SK-N-SH (cell line): ENCODE measurements around the gene PEX26. TPM values are rescaled to one million over a fixed set of nuclear protein-coding genes. Genes with fewer than 3 reads are reported as not detected.

Experiments
- CTCF ChIA-PET: fragments of 300-600, 350-600 bp; formaldehyde crosslinking; extraction: SDS; loops from one replicate; lab custom pipeline; 2021; lab: Yijun Ruan, JAX
- POLR2A ChIA-PET: fragments of 350-600 bp; sonication (Branson Sonifier 250); formaldehyde crosslinking; extraction: SDS; loops from one replicate; lab custom pipeline; 2020; ENCODE audit warnings: antibody characterized with exemption, inconsistent platforms; lab: Yijun Ruan, JAX
- DNase-seq: peaks from one replicate; pipeline ENCODE4 v3.0.0; 2012
- H2AFZ ChIP-seq: fragments of 200-600 bp; sonication (generic); 2 replicates; pipeline ENCODE4 v1.8.1; 2016; ENCODE audit warnings: antibody characterized with exemption, mild to moderate bottlenecking, low read depth
- H3F3A ChIP-seq: fragments of 200-600 bp; sonication (generic); replicated peaks from 2 replicates; pipeline ENCODE3; 2016; ENCODE audit warnings: antibody characterized with exemption, mild to moderate bottlenecking; ENCODE audit not compliant: insufficient read depth
- H3K27ac ChIP-seq, 2 experiments: fragments of 200-500 bp in 1 of 2; fragments of 200-600 bp in 1 of 2; sonication (Bioruptor generic) in 1 of 2; sonication (generic), shearing (Covaris generic) in 1 of 2; 2 replicates each; pipeline versions ENCODE4 v1.5.1 to v1.6.1; 2014 to 2016; ENCODE audit warnings: low read depth in 2 of 2, inconsistent platforms in 1 of 2, low read length in 1 of 2, mild to moderate bottlenecking in 1 of 2, mixed read lengths in 1 of 2
- H3K27me3 ChIP-seq: fragments of 200-600 bp; sonication (generic), shearing (Covaris generic); 2 replicates; pipeline ENCODE4 v1.6.1; 2016; ENCODE audit warnings: mixed run types; ENCODE audit not compliant: insufficient read depth
- H3K36me3 ChIP-seq, 2 experiments: fragments of 200-500 bp in 1 of 2; fragments of 200-600 bp in 1 of 2; sonication (Bioruptor generic) in 1 of 2; sonication (generic) in 1 of 2; replicated peaks in 1 of 2; 2 replicates each; pipeline versions ENCODE3 to v1.5.1; 2014 to 2016; ENCODE audit warnings: low read length in 1 of 2, mild to moderate bottlenecking in 1 of 2; ENCODE audit not compliant: insufficient read depth in 2 of 2, control insufficient read depth in 1 of 2
- H3K4me1 ChIP-seq, 2 experiments: fragments of 200-500 bp in 1 of 2; fragments of 200-600 bp in 1 of 2; sonication (Bioruptor generic) in 1 of 2; sonication (generic), shearing (Covaris generic) in 1 of 2; 2 replicates each; pipeline versions ENCODE4 v1.5.1 to v1.6.1; 2014 to 2016; ENCODE audit warnings: low read depth in 1 of 2, low read length in 1 of 2, mixed run types in 1 of 2; ENCODE audit not compliant: insufficient read depth in 2 of 2, control insufficient read depth in 1 of 2
- H3K4me2 ChIP-seq: fragments of 200-600 bp; sonication (generic), shearing (Covaris generic); 2 replicates; pipeline ENCODE4 v1.6.1; 2017; ENCODE audit warnings: mixed run types
- H3K4me3 ChIP-seq, 2 experiments: fragments of 200-500 bp in 1 of 2; fragments of 200-600 bp in 1 of 2; sonication (Bioruptor generic) in 1 of 2; sonication (generic), shearing (Covaris generic) in 1 of 2; 2 replicates each; pipeline versions ENCODE4 v1.5.1 to v1.8.1; 2014 to 2016; ENCODE audit warnings: low read depth in 2 of 2, inconsistent platforms in 1 of 2, low read length in 1 of 2, mild to moderate bottlenecking in 1 of 2, mixed read lengths in 1 of 2, moderate library complexity in 1 of 2
- H3K79me2 ChIP-seq: fragments of 200-600 bp; sonication (generic); 2 replicates; pipeline ENCODE4 v1.8.1; 2017; ENCODE audit warnings: mild to moderate bottlenecking; ENCODE audit not compliant: insufficient read depth
- H3K9ac ChIP-seq: fragments of 200-600 bp; sonication (generic); 2 replicates; pipeline ENCODE4 v1.6.1; 2017; ENCODE audit warnings: mixed run types
- H3K9me2 ChIP-seq: fragments of 200-600 bp; sonication (generic); 2 replicates; pipeline ENCODE4 v1.6.1; 2017; ENCODE audit warnings: mixed run types
- H3K9me3 ChIP-seq: fragments of 200-600 bp; sonication (generic); 2 replicates; pipeline ENCODE4 v1.6.1; 2017; ENCODE audit warnings: mixed run types, mild to moderate bottlenecking, moderate library complexity
- H4K20me1 ChIP-seq: fragments of 200-600 bp; sonication (generic); 2 replicates; pipeline ENCODE4 v1.6.1; 2017; ENCODE audit warnings: mild to moderate bottlenecking, mixed run types; ENCODE audit not compliant: insufficient read depth
- CTCF ChIP-seq: fragments of 200-600 bp; sonication (generic); IDR thresholded peaks from 2 replicates; pipeline ENCODE4 v1.6.1; 2017; ENCODE audit warnings: antibody characterized with exemption, mild to moderate bottlenecking, moderate library complexity
- ELF1 ChIP-seq: IDR thresholded peaks from 2 replicates; pipeline ENCODE4 v1.4.0; 2012
- EP300 ChIP-seq, 2 experiments: IDR thresholded peaks; 2 replicates each; pipeline versions ENCODE4 v1.4.0 to v1.6.1; 2012; ENCODE audit warnings: borderline replicate concordance in 1 of 2, low read depth in 1 of 2, low read length in 1 of 2
- EZH2phosphoT487 ChIP-seq: fragments of 200-600 bp; sonication (generic); IDR thresholded peaks from 2 replicates; pipeline ENCODE4 v1.6.1; 2017; ENCODE audit warnings: low read depth, mixed run types, mild to moderate bottlenecking, antibody characterized with exemption, moderate library complexity, borderline replicate concordance
- FOXJ3 ChIP-seq: sonication (generic); formaldehyde crosslinking; IDR thresholded peaks from 2 replicates; pipeline ENCODE4 v1.5.1; 2020; ENCODE audit warnings: mild to moderate bottlenecking, missing genetic modification reagents
- FOXM1 ChIP-seq: IDR thresholded peaks from 2 replicates; pipeline ENCODE4 v1.4.0; 2012; ENCODE audit warnings: low read depth, mild to moderate bottlenecking
- IRF3 ChIP-seq: fragments of 150-350 bp; IDR thresholded peaks from 2 replicates; pipeline ENCODE4 v1.6.1; 2016; ENCODE audit warnings: mild to moderate bottlenecking, low read depth, low read length
- MAX ChIP-seq: IDR thresholded peaks from 2 replicates; pipeline ENCODE4 v1.4.0; 2012; ENCODE audit warnings: low read depth
- MEF2A ChIP-seq: IDR thresholded peaks from 2 replicates; pipeline ENCODE4 v1.4.0; 2012; ENCODE audit warnings: low read depth, borderline replicate concordance
- MXI1 ChIP-seq: IDR thresholded peaks from 2 replicates; pipeline ENCODE4 v1.6.1; 2012; ENCODE audit warnings: mild to moderate bottlenecking, low read depth, low read length, improper control_type of control experiment
- NFIC ChIP-seq: IDR thresholded peaks from 2 replicates; pipeline ENCODE4 v1.4.0; 2012; ENCODE audit warnings: borderline replicate concordance
- NRF1 ChIP-seq: IDR thresholded peaks from 2 replicates; pipeline ENCODE4 v1.6.1; 2012; ENCODE audit warnings: low read depth, mild to moderate bottlenecking, low read length
- POLR2AphosphoS5 ChIP-seq: IDR thresholded peaks from 2 replicates; pipeline ENCODE4 v1.6.1; 2012; ENCODE audit warnings: low read depth, low read length
- RAD21 ChIP-seq: IDR thresholded peaks from 2 replicates; pipeline ENCODE4 v1.6.1; 2012; ENCODE audit warnings: mild to moderate bottlenecking, low read length
- RCOR1 ChIP-seq: fragments of 150-350 bp; IDR thresholded peaks from 2 replicates; pipeline ENCODE4 v1.6.1; 2017; ENCODE audit warnings: antibody characterized with exemption, low read length
- REST ChIP-seq: IDR thresholded peaks from 2 replicates; pipeline ENCODE4 v1.6.1; 2012; ENCODE audit warnings: mild to moderate bottlenecking, low read depth, low read length, moderate library complexity
- SMC3 ChIP-seq: IDR thresholded peaks from 2 replicates; pipeline ENCODE4 v1.6.1; 2012; ENCODE audit warnings: low read depth, low read length, improper control_type of control experiment
- TCF12 ChIP-seq: IDR thresholded peaks from 2 replicates; pipeline ENCODE4 v1.4.0; 2012
- USF1 ChIP-seq: IDR thresholded peaks from 2 replicates; pipeline ENCODE4 v1.4.0; 2012; ENCODE audit warnings: low read depth, borderline replicate concordance
- YY1 ChIP-seq: IDR thresholded peaks from 2 replicates; pipeline ENCODE4 v1.4.0; 2012; ENCODE audit warnings: low read depth, mild to moderate bottlenecking
- WGBS: methylation state at CpG from one replicate; pipeline ENCODE4 v1.1.6; 2017; ENCODE audit warnings: low lambda C conversion rate; 5-methylcytosine and 5-hydroxymethylcytosine counted together
- polyA plus RNA-seq, 3 experiments: library from polyadenylated mRNA; depleted of rRNA; stranded (reverse); fragments of >200 nt; gene quantifications; 2 replicates each; pipeline ENCODE4 v1.2.3, GENCODE V29; 2012

Gene PEX26
- polyA plus RNA-seq, 1 of the 3 experiments (the other 2 are of a cell fraction): 13.0 TPM

- TF ChIP-seq CTCF: no peak
- TF ChIP-seq EP300 (IDR thresholded peaks at IDR 0.05; ENCODE audit: borderline replicate concordance in 1 of 2, low read depth in 1 of 2, low read length in 1 of 2): peak in 1 of 2 experiments; percentile 99; a peak in 2 of 4 replicates
- TF ChIP-seq FOXJ3: no peak
- no peak for TF ChIP-seq IRF3
These were observed 45.9 kb upstream of the PEX26 start (continued) for GRCh38 chr22:18031695-18032454.

- Histone ChIP-seq H3K36me3 (no peaks in the 10 kb centered on the region), H3K4me1 (peaks cover 11 to 16% of the 10 kb centered on the region in 2 experiments; a peak in 3 of 4 replicates), H3K9me2 (no peaks in the 10 kb centered on the region), H3F3A (peaks cover 19% of the 10 kb centered on the region), H2AFZ (no peak overlapping the region), H3K79me2 (no peaks in the 10 kb centered on the region), H3K27me3 (no peaks in the 10 kb centered on the region), H3K4me3 (0 out of 4 replicates have a peak overlapping the region, but pooled peaks of 1 of the 2 experiments have one; percentile 26), H3K9ac (peak overlapping the region; percentile 58), H4K20me1 (no peaks in the 10 kb centered on the region), H3K9me3 (no peaks in the 10 kb centered on the region), H3K4me2 (peak overlapping the region; percentile 70), H3K27ac (peak overlapping the region; percentile 82 to 93; a peak in 3 of 4 replicates)
- CTCF ChIA-PET: no interaction called here
- POLR2A ChIA-PET: no interaction called here
- 9% methylated on average over 6 of the region's 6 CpGs for WGBS
- DNase-seq: no peak
- TF ChIP-seq CTCF (no peak), MEF2A (peak; percentile 75; the same call in 1 of the 2 replicates), POLR2AphosphoS5 (peak; percentile 95), TCF12 (peak; percentile 100), RAD21 (no peak), FOXM1 (peak; percentile 94), YY1 (no peak), RCOR1 (no peak), SMC3 (no peak), ELF1 (peak; percentile 58; the same call in 1 of the 2 replicates), NRF1 (no peak), EZH2phosphoT487 (no peak), REST (peak; percentile 64), MXI1 (no peak), FOXJ3 (no peak), NFIC (peak; percentile 99), USF1 (no peak), MAX (peak; percentile 91)
These were observed 45.2 kb upstream of the PEX26 start for GRCh38 chr22:18032455-18033101.
